Ramos (cell line): Measurements from ENCODE around the gene MTG1.
"Not testable (repeated sequence)": the region's sequence is repeated elsewhere in the genome, so short reads cannot be mapped to it uniquely, and the experiment has no call there.

ENCODE experiments used
- in situ Hi-C: fragments of 300-500 bp; cut with MboI; formaldehyde crosslinking; loops from one replicate; pipeline ENCODE4 v1.14.3; 2022; ENCODE audit warnings: low sequenced_read_pairs; ENCODE audit not compliant: unreplicated experiment

Gene MTG1

DNA sequence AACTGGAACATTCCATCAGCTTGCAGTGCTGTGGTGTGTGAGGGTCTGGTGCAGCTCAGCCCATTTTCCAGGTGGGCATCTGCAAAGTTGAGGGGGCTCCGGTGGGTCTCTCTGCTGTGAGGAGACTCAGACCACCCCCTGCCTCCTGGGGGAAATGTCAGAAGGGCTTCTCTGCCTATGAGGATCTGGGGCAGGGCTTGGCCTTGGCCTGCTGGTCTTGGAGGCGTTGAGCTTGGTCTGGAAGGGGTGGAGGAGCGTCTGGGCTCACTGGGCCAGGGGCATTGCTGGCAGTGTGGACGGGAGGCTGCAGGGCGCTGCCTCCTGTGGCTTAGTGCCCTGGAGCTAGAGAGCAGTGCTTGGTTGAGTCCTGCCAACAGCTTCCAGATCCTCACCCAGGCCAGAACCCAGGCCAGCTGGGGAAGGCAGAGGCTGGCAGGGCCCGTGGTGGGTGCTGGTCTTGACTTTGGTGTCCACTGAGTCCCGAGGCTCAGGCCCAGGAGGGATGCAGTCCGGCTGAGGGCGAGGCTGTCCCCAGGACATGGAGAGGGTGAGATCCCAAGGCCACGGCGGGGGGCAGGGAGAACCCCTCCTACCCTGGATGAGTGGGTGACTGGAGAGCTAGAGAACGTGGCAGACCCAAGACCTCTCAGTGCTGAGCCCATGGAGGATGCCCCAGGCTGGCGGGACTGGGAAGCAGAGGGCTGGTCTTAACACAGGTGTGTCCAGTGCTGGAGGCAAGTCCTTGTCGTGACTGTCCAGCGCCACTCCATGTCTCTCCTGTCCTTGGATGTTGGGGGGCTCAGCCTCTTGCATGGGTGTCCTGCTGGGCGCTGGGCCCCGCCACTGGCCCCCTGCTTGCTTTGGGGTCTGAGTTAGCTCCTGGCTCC is 27.6 kb downstream of the MTG1 start:
- in situ Hi-C loops: no loop called here

DNA sequence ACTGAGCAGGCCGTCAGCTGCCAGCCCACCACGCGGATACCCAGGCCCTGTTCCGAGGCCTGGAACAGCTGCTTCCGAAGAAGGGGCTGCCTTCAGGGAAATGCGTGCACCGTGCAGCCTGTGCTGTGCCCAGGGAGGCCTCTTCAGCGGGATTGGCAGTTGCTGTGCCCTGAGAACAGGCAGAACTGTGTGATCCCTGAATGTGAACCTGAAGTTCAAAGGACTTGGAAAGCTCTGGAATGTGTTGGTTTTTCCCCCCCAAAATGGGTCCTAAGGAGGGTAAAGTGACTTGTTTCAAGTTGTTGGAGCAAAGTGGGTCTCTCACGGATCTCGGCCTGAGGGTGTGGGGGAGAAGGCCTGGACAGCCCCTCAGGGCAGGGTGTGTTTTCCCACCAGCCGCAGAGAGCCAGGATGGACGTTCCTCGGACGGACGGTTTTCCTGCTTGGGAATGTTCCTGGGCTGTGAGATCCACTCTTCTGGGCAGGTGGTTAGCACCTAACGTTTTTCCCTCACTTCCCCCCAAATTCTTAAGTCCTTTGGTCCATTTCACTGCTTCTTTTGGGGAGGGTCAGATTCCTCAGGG is 28.4 kb downstream of the MTG1 start:
- in situ Hi-C loops: no loop called here

DNA sequence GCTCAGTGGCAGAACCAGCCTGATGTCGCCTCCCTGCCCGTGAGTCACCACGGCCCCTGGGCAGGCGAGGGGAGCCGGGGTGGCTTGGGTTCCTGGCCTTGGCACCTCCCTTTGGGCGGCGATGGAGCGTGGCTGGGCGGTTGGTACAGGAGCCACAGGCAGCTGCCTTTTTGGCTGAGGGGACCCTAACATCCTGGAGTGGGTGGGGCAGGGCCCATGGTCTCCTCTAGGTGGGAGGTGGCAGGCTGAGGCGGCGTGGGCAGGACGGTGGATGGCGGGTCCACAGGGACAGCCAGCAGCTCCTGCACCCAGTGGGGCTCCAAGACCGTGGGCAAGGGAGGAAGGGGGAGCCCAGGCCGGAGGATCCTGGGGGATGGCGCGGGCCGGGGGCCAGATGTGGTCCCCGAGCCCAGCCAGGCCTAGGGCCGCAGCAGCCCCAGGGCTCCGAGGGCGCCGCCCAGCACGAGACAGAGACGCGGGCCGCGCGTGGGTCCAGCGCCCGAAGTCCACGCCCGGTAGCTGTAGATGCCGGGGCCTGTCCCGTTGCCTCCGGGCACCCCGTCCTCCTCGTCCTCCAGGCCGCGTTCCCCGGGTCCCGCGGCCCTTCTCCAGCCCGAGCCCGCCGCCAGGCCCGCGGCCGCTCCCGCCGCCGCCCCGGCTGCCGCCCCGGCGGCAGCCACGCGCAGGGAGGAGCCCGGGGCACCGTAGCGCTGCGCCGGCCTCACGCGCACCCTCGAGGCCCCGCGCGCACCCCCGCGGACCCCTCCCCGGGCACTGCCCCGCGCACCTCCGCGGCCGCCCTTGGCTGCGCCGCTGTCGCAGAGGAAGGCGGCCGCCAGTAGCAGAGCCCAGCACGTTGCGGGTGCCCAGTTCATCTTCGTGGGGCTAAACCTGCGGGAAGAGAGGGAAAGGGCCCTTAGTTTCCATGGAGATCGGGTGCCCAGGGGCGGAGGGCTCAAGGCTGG is 29.1 kb downstream of the MTG1 start:
- in situ Hi-C loops: no loop called here

DNA sequence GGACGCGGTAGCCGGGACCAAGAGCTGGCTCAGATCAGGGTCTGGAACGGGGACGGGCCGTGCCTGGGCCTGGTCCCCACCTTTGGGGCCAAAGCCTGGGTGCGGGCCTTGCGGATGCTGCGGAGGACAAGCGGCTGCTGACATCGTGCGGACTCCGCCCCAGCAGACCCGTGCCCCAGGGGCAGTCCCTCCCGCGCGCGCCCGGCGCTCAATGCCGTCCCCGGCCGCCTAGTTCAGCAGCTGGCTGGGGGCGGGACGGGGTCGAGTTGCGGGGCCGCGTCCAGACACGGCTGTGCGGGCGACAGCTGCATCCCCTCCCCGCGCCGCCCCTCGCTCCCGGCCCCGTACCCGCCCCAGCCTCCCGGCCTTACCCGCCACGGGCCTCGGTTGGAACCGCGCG is 30.1 kb downstream of the MTG1 start:
- in situ Hi-C loops: not testable (repeated sequence)

DNA sequence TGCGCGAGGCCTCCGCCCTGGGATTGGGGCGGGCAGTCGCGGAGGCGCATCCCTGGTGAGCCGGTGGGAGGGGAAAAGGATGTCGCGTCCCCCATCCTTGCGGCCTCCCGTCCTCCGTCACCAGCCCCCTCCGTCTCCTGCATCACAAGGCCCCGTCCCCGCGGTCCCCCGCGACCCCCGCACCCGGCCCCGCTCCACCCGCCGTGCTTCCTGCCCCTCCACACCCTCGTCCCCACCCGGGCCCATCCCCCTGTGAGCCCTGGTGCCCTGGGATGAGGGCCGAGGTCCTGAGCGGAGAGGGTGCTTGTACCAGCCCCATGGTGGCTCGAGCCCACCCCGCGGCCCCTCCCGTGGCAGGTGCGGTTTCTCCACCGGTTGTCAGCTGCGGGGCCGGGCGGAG is 30.6 kb downstream of the MTG1 start, which contains the start of gene SPRN:
Gene SPRN (minus strand): TSS at position 25 of the 400 bp plus-strand sequence. CDS start 944 bp downstream, outside the sequence.
- in situ Hi-C loops: not testable (repeated sequence)

DNA sequence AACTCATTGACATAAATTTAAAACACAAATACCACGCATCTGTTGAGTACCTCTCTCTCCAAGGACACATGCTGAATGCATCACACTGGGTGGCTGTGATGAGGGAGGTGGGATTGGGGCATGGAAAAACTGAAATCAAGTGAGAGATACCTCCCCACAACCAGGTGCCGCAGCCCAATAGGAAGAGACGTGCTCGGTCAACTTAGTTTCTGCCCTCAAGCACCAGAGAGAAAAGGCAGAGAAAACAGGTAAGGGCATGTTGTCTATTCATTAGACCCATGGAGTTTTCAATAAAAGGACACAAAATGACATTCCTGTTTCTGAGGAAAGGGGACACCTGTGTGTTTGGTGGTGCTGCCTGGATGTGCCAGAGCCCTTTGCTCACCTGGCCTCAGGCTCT is 35.6 kb downstream of the MTG1 start:
- in situ Hi-C loops: not testable (repeated sequence)

DNA sequence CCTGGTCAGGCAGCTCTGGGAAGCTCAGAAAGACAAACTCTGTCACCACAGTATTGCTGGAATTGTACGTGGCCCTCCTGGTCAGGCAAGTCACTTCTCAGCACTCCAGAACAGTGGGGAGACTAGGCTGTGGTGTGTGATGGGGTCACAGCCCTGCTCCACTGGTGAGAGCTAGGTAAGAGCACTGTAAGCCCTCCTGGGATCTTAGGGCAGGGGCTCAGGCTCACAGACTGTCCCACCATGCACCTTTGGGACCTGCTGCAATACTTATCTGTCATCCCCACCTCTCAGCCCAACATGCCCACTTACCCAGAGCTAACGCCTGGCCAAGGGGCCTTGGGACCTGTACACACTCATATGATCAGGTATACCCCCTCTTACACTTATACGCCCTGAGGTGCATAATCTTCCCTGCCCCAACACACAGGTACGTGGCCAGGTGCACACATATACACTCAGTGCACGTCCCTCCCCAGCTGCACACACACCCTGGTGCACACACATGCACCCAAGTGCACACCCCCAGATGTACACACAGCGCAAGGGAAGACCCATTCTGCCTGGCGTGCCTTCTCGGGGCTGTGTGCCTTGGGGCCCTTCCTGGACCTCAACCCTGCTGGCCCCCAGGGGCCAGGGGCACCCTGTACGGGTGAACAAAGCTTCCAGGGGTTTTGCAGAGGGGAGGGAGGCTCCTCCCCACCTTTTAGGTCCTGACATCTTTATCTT is 38.1 kb downstream of the MTG1 start:
- in situ Hi-C loops: loop anchor here (10.0 kb wide), 1 partner anchor 123 kb away; no protein-coding TSS in a partner anchor

DNA sequence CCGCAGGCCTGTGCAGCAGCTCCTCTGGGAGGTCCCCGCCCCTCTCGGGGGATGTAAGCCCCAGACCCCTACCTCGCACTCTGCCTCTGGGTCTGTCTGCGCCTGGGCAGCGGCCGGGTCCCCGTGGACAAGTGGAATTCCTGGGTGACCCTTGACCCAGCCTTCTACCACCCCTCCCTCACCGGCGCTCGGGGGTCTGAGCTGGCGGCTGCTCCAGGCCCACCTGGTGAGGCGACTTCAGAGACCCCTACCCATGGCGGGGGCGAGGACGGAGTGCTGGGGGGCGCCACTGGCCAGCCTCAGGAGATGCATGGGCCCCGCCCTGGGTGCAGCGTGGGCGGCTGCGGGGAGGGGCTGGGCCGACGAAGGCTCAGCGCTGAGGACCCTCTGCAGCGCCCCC is 38.8 kb downstream of the MTG1 start:
- in situ Hi-C loops: loop anchor here (10.0 kb wide), 1 partner anchor 122 kb away; no protein-coding TSS in a partner anchor

DNA sequence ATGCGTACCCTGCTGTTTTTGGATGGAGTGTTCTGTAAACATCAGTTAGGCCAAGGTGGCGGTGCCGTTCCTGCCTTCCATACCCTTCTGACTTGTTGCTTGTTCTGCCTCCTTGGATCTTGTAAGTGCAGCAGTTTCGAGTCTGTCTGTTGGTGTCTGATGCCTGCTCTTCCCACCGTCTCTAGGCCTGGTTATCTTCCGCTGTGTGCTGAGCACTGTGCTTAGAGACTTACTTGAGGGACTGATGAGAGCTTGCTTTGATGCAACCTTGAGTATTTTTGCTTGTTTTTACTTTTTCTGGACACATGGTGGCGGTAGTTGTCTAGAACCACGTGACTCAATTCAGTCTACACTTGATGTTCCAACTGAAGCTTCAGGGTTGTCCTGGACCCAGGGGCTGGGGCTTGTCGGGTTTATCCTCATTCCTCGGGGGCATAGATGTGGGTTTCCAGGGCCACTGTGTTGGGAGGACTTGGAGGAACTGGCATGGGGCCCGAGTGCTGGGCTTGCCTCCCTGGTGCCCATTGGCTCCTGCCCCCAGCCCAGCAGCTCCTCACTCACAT is 44.8 kb downstream of the MTG1 start:
- in situ Hi-C loops: loop anchor here (10.0 kb wide), 1 partner anchor 116 kb away; no protein-coding TSS in a partner anchor

DNA sequence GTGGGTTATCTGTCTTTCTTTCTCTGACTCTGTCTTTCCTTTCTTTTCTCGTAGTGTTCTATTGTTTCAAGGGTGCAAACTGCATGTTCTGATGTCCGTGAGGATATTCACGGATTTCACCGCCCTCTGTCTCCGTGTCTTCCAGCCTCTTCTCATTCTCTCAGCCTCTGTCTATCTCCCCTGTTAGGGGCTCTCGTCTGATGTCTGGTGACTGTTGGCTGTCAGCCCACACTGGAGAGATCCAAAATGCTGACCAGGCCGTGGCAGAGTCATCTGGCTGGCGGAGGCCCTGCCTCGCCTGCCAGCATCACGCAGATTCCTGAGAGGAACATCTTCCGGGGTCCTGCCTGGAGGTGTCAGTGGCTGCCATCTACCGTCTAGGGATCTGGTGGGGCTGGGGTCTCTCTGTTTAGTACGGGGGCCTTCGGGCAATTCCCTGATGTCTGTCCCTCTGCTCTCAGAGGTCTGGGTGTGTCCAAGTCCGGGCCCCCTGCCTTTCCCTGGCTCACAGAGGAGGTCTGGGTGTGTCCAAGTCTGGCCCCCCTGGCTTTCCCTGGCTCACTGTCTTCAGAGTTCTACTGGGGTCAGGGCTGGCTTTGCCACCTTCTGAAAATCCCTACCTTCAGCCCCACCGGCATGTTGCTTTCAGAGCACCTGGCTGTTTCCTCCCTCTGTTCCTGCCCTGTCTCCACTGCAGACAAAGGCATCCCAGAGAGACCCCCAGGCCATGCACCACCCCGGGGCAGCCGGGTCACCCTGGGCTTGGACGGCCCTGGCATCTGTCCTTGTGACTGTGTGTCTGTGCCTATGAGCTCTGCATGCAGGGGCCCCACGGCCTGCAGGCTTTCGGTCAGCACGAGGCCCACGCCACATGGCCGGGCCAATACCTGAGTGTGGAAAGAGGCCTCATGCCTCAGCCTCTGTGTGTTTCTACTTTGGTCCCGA is 45.8 kb downstream of the MTG1 start:
- in situ Hi-C loops: loop anchor here (10.0 kb wide), 1 partner anchor 115 kb away; no protein-coding TSS in a partner anchor

DNA sequence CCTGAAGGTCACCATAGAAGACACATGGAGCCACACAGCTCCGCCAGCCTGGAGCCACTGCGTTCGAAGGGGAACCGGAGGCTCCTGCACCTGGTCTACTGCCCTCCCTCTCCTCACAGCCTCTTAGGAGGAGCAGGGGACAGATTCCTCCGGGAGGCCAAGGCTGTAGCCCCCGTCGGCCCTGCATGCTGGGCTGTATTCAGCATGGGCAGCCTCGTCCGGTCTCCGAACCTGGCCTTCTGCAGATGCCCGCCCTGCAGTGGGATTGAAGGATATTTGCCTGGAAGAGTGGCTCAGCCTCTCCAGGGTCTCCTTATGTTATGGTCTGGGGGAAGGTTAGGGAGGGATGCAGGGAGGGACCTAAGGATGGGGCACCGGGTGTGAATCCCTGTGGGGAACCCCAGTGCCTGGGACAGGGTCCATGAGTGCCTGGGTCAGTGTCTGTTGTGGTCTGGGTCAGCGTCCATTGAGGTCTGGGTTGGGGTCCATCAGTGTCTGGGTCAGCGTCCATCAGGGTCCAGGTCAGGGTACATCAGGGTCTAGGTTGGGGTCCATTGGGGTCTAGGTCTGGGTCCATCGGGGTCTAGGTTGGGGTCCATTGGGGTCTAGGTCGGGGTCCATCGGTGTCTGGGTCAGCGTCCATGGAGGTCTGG is 46.8 kb downstream of the MTG1 start:
- in situ Hi-C loops: no loop called here

DNA sequence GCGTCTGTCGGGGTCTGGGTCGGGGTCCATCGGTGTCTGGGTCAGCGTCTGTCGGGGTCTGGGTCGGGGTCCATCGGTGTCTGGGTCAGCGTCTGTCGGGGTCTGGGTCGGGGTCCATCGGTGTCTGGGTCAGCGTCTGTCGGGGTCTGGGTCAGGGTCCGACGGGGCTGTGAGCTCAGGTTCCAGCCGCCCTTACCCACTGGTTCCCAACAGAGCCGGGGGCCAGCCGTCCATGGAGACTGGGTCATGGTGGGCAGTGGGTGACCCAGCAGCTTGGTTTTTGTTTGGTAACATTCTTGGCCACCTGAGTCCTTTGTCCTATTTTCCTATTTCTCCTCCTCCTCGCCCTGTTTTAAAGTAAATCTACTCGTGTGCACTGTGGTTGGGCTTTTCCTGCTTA is 47.4 kb downstream of the MTG1 start:
- in situ Hi-C loops: not testable (repeated sequence)

DNA sequence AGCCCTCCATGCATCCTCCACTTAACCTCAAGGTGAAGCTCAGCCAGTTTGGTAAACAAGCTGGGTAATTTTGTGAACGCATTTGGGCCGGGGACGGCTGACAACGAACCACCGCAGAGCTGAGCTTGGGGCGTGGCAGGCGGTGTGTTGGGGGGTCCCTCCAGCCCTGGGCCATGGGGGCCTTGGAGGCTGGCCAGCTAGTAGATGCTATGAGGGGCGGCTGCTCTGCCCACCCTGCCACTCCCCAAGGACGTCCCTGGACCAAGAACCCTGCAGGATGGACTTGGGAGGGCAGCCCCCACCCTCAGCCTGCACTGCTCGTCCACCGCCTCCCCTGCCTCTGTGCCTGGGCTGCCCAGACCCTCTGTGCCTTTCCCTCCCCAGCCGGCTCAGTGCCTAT is 47.8 kb downstream of the MTG1 start:
- in situ Hi-C loops: no loop called here

DNA sequence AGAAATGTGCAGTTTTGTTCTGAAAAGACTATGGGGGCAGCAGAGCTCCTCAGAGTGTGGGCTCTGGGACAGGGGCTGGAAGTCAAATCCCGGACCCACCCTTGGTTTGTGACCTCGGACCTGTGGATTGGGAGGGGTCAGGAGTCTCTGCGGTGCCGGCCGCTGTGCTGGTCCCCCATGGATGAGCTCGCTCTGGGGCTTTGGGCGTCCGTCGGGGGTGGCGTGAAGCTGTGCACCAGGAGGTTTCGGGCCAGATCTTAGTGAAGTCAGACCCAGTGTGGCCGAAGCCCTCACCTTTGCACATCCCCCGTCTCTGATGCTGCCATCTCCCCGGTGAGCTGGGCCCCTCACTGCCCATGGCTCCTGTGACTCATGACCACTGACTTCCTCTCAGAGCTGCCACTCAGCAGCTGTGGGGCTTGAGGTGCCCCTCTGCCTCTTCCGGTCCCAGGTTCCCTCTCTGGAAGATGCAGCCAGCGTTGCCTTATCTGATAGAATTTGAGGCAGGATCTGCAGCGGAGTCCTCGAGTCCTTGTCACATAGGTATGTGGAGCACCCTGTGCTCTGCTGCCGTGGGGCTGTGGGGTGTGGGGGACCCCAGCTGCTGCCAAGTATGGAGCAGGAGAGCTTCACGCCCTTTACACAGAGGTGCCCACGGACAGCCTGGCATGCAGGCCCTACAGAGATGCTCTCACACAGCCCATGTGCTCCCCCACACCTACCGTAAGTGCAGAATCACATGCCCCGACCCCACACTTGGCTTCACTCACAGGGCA is 48.4 kb downstream of the MTG1 start:
- in situ Hi-C loops: no loop called here

DNA sequence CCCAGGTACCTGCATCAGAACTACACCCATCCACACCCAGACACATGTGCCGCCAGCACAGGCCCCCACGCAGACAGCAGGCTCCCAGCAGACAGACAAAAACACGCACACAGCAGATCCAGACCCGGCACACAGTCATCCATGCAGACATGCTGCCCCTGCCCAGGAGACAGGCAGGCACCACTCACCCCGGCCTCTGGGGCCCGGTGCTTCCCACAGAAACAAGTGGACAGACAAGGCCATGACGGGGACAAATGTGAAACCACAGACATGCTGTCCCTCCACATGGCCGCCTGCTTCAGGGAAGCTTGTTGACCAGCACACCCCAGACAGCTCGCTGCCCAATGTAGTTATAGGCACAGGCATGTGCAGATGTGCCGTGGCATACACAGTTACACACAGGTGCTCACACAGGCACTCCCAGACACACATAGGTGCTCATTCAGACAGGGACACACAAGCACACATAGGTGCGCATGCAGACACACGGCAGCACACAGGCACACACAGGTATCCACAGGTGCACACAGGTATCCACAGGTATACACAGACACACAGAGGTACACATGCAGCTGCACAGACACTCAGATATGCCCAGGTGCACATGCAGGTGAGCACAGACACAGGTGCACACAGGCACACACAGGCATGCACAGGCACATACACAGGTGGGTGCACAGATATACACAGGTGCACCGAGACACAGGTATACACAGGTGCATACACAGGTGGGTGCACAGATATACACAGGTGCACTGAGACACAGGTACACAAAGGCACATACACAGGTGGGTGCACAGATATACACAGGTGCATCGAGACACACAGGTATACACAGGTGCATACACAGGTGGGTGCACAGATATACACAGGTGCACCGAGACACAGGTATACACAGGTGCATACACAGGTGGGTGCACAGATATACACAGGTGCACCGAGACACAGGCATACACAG is 49.3 kb downstream of the MTG1 start:
- in situ Hi-C loops: no loop called here
